K562 (cell line): Measurements from ENCODE around the gene AS3MT.

ENCODE experiments used
- CTCF ChIP-seq, 3 experiments: IDR thresholded peaks in 2 of 3; conservative IDR thresholded peaks in 1 of 3; 2 replicates each; pipeline ENCODE4 v1.5.1; 2011 to 2012; ENCODE audit warnings: low read length in 3 of 3, mild to moderate bottlenecking in 3 of 3, control low read depth in 2 of 3, improper control_type of control experiment in 1 of 3, inconsistent platforms in 1 of 3, low read depth in 1 of 3, mixed read lengths in 1 of 3, moderate library complexity in 1 of 3; ENCODE audit not compliant: insufficient read depth in 2 of 3
- TEAD2 ChIP-seq: fragments of 450-650 bp; IDR thresholded peaks from 2 replicates; pipeline ENCODE4 v1.6.1; 2016; ENCODE audit warnings: missing genetic modification characterization, control low read depth, missing compliant biosample characterization
- ZZZ3 ChIP-seq: fragments of 450-650 bp; IDR thresholded peaks from 2 replicates; pipeline ENCODE4 v1.6.1; 2016; ENCODE audit warnings: antibody characterized with exemption, mild to moderate bottlenecking, moderate library complexity
- TF ChIP-seq, protein P1 (sequence below): sonication (generic); formaldehyde crosslinking; IDR thresholded peaks from 2 replicates; pipeline ENCODE4 v1.8.0; 2022; ENCODE audit warnings: mild to moderate bottlenecking, missing genetic modification reagents
- TF ChIP-seq, protein P2 (sequence below): sonication (generic); formaldehyde crosslinking; IDR thresholded peaks from 2 replicates; pipeline ENCODE4 v1.9.0; 2022; ENCODE audit warnings: mild to moderate bottlenecking, missing genetic modification reagents

DNA sequence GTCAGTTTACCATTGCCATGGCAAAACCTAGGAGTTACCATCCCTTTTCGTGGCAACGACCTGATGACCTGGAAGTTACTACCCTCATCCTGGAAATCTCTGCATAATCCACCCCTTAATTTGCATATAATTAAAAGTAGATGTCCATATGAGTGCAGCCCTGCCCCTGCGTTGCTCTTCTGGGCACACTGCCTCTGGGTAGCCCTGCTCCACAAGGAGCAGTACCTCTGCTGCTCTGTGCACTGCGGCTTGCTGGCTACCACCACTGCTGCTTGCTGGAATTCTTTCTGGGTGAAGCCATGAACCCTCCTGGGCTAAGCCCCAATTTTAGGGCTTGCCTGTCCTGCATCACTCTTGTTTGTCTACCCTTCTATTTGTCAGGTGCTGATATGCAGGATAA lies 44.6 kb upstream of the AS3MT start:
- TF ChIP-seq TEAD2 (tag) (no peak), CTCF (IDR thresholded peaks at IDR 0.05 in 2 of 3, conservative IDR thresholded peaks at IDR 0.05 in 1 of 3; ENCODE audit: insufficient read depth in 2 of 3, low read depth in 1 of 3, low read length in 3 of 3) (no peak), ZZZ3 (no peak)
- TF ChIP-seq, protein P1, sequence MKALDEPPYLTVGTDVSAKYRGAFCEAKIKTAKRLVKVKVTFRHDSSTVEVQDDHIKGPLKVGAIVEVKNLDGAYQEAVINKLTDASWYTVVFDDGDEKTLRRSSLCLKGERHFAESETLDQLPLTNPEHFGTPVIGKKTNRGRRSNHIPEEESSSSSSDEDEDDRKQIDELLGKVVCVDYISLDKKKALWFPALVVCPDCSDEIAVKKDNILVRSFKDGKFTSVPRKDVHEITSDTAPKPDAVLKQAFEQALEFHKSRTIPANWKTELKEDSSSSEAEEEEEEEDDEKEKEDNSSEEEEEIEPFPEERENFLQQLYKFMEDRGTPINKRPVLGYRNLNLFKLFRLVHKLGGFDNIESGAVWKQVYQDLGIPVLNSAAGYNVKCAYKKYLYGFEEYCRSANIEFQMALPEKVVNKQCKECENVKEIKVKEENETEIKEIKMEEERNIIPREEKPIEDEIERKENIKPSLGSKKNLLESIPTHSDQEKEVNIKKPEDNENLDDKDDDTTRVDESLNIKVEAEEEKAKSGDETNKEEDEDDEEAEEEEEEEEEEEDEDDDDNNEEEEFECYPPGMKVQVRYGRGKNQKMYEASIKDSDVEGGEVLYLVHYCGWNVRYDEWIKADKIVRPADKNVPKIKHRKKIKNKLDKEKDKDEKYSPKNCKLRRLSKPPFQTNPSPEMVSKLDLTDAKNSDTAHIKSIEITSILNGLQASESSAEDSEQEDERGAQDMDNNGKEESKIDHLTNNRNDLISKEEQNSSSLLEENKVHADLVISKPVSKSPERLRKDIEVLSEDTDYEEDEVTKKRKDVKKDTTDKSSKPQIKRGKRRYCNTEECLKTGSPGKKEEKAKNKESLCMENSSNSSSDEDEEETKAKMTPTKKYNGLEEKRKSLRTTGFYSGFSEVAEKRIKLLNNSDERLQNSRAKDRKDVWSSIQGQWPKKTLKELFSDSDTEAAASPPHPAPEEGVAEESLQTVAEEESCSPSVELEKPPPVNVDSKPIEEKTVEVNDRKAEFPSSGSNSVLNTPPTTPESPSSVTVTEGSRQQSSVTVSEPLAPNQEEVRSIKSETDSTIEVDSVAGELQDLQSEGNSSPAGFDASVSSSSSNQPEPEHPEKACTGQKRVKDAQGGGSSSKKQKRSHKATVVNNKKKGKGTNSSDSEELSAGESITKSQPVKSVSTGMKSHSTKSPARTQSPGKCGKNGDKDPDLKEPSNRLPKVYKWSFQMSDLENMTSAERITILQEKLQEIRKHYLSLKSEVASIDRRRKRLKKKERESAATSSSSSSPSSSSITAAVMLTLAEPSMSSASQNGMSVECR (CRISPR knock-in tag), result no peak
- TF ChIP-seq, protein P2, sequence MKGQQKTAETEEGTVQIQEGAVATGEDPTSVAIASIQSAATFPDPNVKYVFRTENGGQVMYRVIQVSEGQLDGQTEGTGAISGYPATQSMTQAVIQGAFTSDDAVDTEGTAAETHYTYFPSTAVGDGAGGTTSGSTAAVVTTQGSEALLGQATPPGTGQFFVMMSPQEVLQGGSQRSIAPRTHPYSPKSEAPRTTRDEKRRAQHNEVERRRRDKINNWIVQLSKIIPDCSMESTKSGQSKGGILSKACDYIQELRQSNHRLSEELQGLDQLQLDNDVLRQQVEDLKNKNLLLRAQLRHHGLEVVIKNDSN (CRISPR knock-in tag), result no peak
